Left cardiac atrium (tissue), 4 donors: ENCODE results near the gene IDH3G. TPM values are rescaled to one million over a fixed set of nuclear protein-coding genes. Genes with fewer than 3 reads are reported as not detected.
A peak's percentile ranks its signal among the peaks of the same experiment; 100 is the strongest.
"Not testable (repeated sequence)": the region's sequence is repeated elsewhere in the genome, so short reads cannot be mapped to it uniquely, and the experiment has no call there.

Experiments used
- ATAC-seq, 2 donors: fragments of 200-7000 bp; cut with Tn5 transposase; one replicate each; pipeline ENCODE4 v1.9.1; 2020; ENCODE audit warnings: mild to moderate bottlenecking in 2 of 2, moderate library complexity in 2 of 2
- DNase-seq: peaks from one replicate; pipeline ENCODE4 v3.0.0-alpha.2; 2020
- intact Hi-C, 2 donors: fragments of 100-400 bp; cut with DNase I; formaldehyde crosslinking; loops; one replicate each; pipeline versions ENCODE4 v1.14.1 to v1.15.1; 2022 to 2023
- total RNA-seq, 2 donors: library from RNA; stranded (reverse); fragmentation: NEBNext Ultra II Directional; extraction: Animal tissue kit (Norgen Biotek cat#: 25700); gene quantifications; one replicate each; pipeline ENCODE4 v1.2.1, GENCODE V29; 2021
- donor health status: DM: no; HTN: yes; CAD: no.
- donor health status: DM: no; HTN: yes; CAD: no; lungs with severe emphysema.
- donor health status: DM: yes; HTN: yes; CAD: no.
- donor health status: Dilated cardiomyopathy.

IDH3G gene
- total RNA-seq, 2 donors from 2014 or later: 56.4 to 68.4 TPM

- ATAC-seq: no peak
- peak; percentile 24 for DNase-seq
- intact Hi-C loops: no loop called here
These were observed 27.1 kb downstream of the IDH3G start for GRCh38 chrX:153766871-153767673.

GRCh38 chrX:153766098-153766817 lies 27.9 kb downstream of the IDH3G start:
- ATAC-seq (peak in 1 of 2 donors; percentile 27), DNase-seq (no peak)
- intact Hi-C loops: no loop called here

- DNase-seq: no peak
- intact Hi-C loops: no loop called here
- ATAC-seq: peak; percentile 42 to 60
These were observed 28.8 kb downstream of the IDH3G start for GRCh38 chrX:153765138-153766079.

- ATAC-seq (no peak), DNase-seq (no peak)
- intact Hi-C loops: loop anchor here (5.0 kb wide), 2 partner anchors 188 to 193 kb away; no protein-coding TSS in a partner anchor
These were observed 29.4 kb downstream of the IDH3G start for GRCh38 chrX:153764786-153765137.

- DNase-seq: peak; percentile 83
- peak; percentile 81 to 84 for ATAC-seq
- intact Hi-C loops: loop anchor here (5.0 kb wide), 2 partner anchors 188 to 193 kb away; no protein-coding TSS in a partner anchor
These were observed 30.0 kb downstream of the IDH3G start, which contains the start of gene PLXNB3 for GRCh38 chrX:153763989-153764755. Gene PLXNB3 (plus strand): TSS chrX:153764249. CDS start chrX:153765536, 1,287 bp downstream.

- DNase-seq (no peak), ATAC-seq (no peak)
- intact Hi-C loops: loop anchor here (5.0 kb wide), 2 partner anchors 189 to 194 kb away; no protein-coding TSS in a partner anchor
These were observed 30.8 kb downstream of the IDH3G start for GRCh38 chrX:153763298-153763932.

GRCh38 chrX:153762626-153763173 lies 31.5 kb downstream of the IDH3G start:
- ATAC-seq (no peak), DNase-seq (no peak)
- intact Hi-C loops: loop anchor here (5.0 kb wide), 2 partner anchors 190 to 195 kb away; no protein-coding TSS in a partner anchor

GRCh38 chrX:153761863-153762262 lies 32.3 kb downstream of the IDH3G start:
- intact Hi-C loops: loop anchor here (5.0 kb wide), 2 partner anchors 190 to 195 kb away; no protein-coding TSS in a partner anchor
- ATAC-seq: no peak
- DNase-seq: no peak

- intact Hi-C loops: no loop called here
These were observed 39.0 kb downstream of the IDH3G start for GRCh38 chrX:153755136-153755535.

GRCh38 chrX:153750127-153750774 lies 43.9 kb downstream of the IDH3G start:
- no peak for DNase-seq
- no peak for ATAC-seq
- intact Hi-C loops: no loop called here

More at GRCh38 chrX:153755136-153755535, 39.0 kb downstream of the IDH3G start:
- ATAC-seq (no peak), DNase-seq (no peak)

- ATAC-seq, intact Hi-C loops, DNase-seq: not testable (repeated sequence)
These were observed 45.2 kb downstream of the IDH3G start for GRCh38 chrX:153749017-153749416.

- intact Hi-C loops, ATAC-seq: not testable (repeated sequence)
These were observed 47.2 kb downstream of the IDH3G start for GRCh38 chrX:153746991-153747390.

GRCh38 chrX:153746359-153746758 lies 47.8 kb downstream of the IDH3G start:
- DNase-seq: no peak
- no peak for ATAC-seq
- intact Hi-C loops: no loop called here

More at GRCh38 chrX:153746991-153747390, 47.2 kb downstream of the IDH3G start:
- not testable (repeated sequence) for DNase-seq

GRCh38 chrX:153745067-153745433 lies 49.1 kb downstream of the IDH3G start:
- not testable (repeated sequence) for ATAC-seq

GRCh38 chrX:153744210-153745066 lies 49.7 kb downstream of the IDH3G start:
- peak in 1 of 2 donors; percentile 38 for ATAC-seq
- intact Hi-C loops: no loop called here
- no peak for DNase-seq

More at GRCh38 chrX:153745067-153745433, 49.1 kb downstream of the IDH3G start:
- DNase-seq, intact Hi-C loops: not testable (repeated sequence)
